Progenitor cell of endocrine pancreas (in vitro differentiated cells): ENCODE measurements around the gene CUX1. TPM values are rescaled to one million over a fixed set of nuclear protein-coding genes. Genes with fewer than 3 reads are reported as not detected.

ENCODE experiments used
- DNase-seq: peaks from one replicate; pipeline ENCODE4 v3.0.0; 2021; ENCODE audit warnings: low spot score; ENCODE audit not compliant: unreplicated experiment
- H3K27ac Mint-ChIP-seq: 2 replicates; pipeline ENCODE4 v1.8.0; 2021; ENCODE audit warnings: mild to moderate bottlenecking, moderate library complexity, mixed read lengths
- H3K27me3 Mint-ChIP-seq: 2 replicates; pipeline ENCODE4 v1.8.0; 2021; ENCODE audit warnings: mixed read lengths
- H3K36me3 Mint-ChIP-seq: 2 replicates; pipeline ENCODE4 v1.8.0; 2022; ENCODE audit warnings: mixed read lengths; ENCODE audit not compliant: insufficient read depth
- H3K4me1 Mint-ChIP-seq: 2 replicates; pipeline ENCODE4 v1.8.0; 2021; ENCODE audit warnings: low read depth, mixed read lengths
- H3K4me3 Mint-ChIP-seq: 2 replicates; pipeline ENCODE4 v1.8.0; 2021; ENCODE audit warnings: low read depth, mild to moderate bottlenecking, moderate library complexity, mixed read lengths
- H3K9me3 Mint-ChIP-seq: 2 replicates; pipeline ENCODE4 v1.8.0; 2021; ENCODE audit warnings: low read depth, mixed read lengths
- CTCF ChIP-seq: fragments of 200-600 bp; sonication (generic); IDR thresholded peaks from one replicate; pipeline ENCODE4 v1.5.0; 2021; ENCODE audit warnings: antibody characterized with exemption, mild to moderate bottlenecking; ENCODE audit not compliant: unreplicated experiment
- total RNA-seq: library from RNA; stranded (reverse); gene quantifications from 2 replicates; pipeline ENCODE4 v1.2.1, GENCODE V29; 2021

CUX1 gene
- total RNA-seq, 1 donor from 2014 or later = 103 TPM

GRCh38 chr7:101954499-101954898 lies 137.1 kb downstream of the CUX1 start:
- H3K27ac Mint-ChIP-seq = no peak overlapping the region
- no peak for TF ChIP-seq CTCF
- peaks cover 5% of the 10 kb centered on the region for H3K4me1 Mint-ChIP-seq
- DNase-seq = no peak
- H3K4me3 Mint-ChIP-seq = no peak overlapping the region
- H3K9me3 Mint-ChIP-seq = no peaks in the 10 kb centered on the region
- H3K36me3 Mint-ChIP-seq = no peaks in the 10 kb centered on the region
- H3K27me3 Mint-ChIP-seq = no peaks in the 10 kb centered on the region

GRCh38 chr7:101956130-101956529 lies 138.7 kb downstream of the CUX1 start:
- no peak for TF ChIP-seq CTCF
- no peak overlapping the region for H3K4me3 Mint-ChIP-seq
- DNase-seq = no peak
- no peak overlapping the region for H3K27ac Mint-ChIP-seq
- H3K36me3 Mint-ChIP-seq = no peaks in the 10 kb centered on the region
- no peaks in the 10 kb centered on the region for H3K9me3 Mint-ChIP-seq
- H3K4me1 Mint-ChIP-seq = peaks cover 11% of the 10 kb centered on the region
- no peaks in the 10 kb centered on the region for H3K27me3 Mint-ChIP-seq

GRCh38 chr7:101957744-101958525 lies 140.5 kb downstream of the CUX1 start:
- Mint-ChIP-seq H3K4me1 (peaks cover 18% of the 10 kb centered on the region), H3K36me3 (no peaks in the 10 kb centered on the region), H3K27ac (no peak overlapping the region), H3K27me3 (no peaks in the 10 kb centered on the region), H3K9me3 (no peaks in the 10 kb centered on the region), H3K4me3 (no peak overlapping the region)
- no peak for TF ChIP-seq CTCF
- DNase-seq = no peak

- peaks cover 18% of the 10 kb centered on the region for H3K4me1 Mint-ChIP-seq
- H3K4me3 Mint-ChIP-seq = no peak overlapping the region
- peaks cover under 1% of the 10 kb centered on the region for H3K36me3 Mint-ChIP-seq
- H3K9me3 Mint-ChIP-seq = no peaks in the 10 kb centered on the region
- TF ChIP-seq CTCF = no peak
- no peak for DNase-seq
- no peaks in the 10 kb centered on the region for H3K27me3 Mint-ChIP-seq
- no peak overlapping the region for H3K27ac Mint-ChIP-seq
Measured at GRCh38 chr7:101959342-101959741, 141.9 kb downstream of the CUX1 start.

GRCh38 chr7:101959829-101960228 lies 142.4 kb downstream of the CUX1 start:
- DNase-seq = no peak
- no peaks in the 10 kb centered on the region for H3K9me3 Mint-ChIP-seq
- no peak overlapping the region for H3K4me3 Mint-ChIP-seq
- no peak for TF ChIP-seq CTCF
- H3K27ac Mint-ChIP-seq = no peak overlapping the region
- H3K36me3 Mint-ChIP-seq = peaks cover 3% of the 10 kb centered on the region
- peaks cover 20% of the 10 kb centered on the region for H3K4me1 Mint-ChIP-seq
- H3K27me3 Mint-ChIP-seq = no peaks in the 10 kb centered on the region
